ENCODE data around the gene KCNN3.

Gene KCNN3

DNA sequence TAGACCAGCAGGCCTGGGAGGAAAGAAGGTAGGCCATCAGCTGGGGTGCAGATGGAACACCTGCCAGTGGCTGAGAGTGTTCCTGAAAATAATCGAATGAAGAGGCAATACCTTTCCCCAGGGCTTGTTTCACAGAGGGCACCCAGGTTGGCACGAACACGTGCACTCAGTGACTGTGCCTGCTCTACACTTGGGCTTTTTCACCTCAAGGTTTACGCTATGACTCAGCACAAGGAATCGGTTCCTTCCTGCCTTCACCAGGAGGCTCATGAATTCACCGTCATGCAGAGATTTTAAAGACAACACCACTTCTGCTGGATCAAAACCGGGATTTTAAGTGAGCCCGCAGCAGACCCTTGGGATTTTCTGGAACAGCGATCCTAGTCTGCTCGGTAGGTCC is 143.6 kb downstream of the KCNN3 start:
- in situ Hi-C loops (cut with MboI; ENCODE audit: low sequenced_read_pairs, unreplicated experiment), result no loop called here
- no peak for DNase-seq (ENCODE audit: low spot score)
- TF ChIP-seq, protein P1, sequence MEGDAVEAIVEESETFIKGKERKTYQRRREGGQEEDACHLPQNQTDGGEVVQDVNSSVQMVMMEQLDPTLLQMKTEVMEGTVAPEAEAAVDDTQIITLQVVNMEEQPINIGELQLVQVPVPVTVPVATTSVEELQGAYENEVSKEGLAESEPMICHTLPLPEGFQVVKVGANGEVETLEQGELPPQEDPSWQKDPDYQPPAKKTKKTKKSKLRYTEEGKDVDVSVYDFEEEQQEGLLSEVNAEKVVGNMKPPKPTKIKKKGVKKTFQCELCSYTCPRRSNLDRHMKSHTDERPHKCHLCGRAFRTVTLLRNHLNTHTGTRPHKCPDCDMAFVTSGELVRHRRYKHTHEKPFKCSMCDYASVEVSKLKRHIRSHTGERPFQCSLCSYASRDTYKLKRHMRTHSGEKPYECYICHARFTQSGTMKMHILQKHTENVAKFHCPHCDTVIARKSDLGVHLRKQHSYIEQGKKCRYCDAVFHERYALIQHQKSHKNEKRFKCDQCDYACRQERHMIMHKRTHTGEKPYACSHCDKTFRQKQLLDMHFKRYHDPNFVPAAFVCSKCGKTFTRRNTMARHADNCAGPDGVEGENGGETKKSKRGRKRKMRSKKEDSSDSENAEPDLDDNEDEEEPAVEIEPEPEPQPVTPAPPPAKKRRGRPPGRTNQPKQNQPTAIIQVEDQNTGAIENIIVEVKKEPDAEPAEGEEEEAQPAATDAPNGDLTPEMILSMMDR (IDR thresholded peaks at IDR 0.05; ENCODE audit: borderline replicate concordance, control extremely low read depth, extremely low read depth, insufficient read depth, missing control alignments), result no peak

DNA sequence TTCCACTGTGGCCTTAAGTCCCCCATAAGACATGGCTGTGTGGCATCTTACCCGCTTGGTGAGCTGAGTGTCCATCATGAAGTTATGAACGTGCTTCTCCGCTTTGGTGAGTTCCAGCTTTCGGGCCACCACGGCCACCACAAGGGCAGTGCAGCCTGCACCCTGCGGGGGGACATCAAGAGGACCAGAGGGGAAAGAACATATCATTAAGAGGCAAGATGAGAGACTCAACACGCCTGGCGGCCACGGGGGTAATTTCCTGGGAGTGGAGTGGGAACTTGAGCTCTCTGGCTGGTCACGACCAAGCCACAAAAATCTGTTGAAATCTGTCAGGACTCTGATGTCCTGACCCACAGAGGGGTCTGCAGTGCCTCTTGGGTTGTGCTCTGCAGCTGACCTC is 144.2 kb downstream of the KCNN3 start:
- in situ Hi-C loops (cut with MboI; ENCODE audit: low sequenced_read_pairs, unreplicated experiment), result no loop called here
- TF ChIP-seq, protein P1 (IDR thresholded peaks at IDR 0.05; ENCODE audit: borderline replicate concordance, control extremely low read depth, extremely low read depth, insufficient read depth, missing control alignments), result no peak
- no peak for DNase-seq (ENCODE audit: low spot score)

DNA sequence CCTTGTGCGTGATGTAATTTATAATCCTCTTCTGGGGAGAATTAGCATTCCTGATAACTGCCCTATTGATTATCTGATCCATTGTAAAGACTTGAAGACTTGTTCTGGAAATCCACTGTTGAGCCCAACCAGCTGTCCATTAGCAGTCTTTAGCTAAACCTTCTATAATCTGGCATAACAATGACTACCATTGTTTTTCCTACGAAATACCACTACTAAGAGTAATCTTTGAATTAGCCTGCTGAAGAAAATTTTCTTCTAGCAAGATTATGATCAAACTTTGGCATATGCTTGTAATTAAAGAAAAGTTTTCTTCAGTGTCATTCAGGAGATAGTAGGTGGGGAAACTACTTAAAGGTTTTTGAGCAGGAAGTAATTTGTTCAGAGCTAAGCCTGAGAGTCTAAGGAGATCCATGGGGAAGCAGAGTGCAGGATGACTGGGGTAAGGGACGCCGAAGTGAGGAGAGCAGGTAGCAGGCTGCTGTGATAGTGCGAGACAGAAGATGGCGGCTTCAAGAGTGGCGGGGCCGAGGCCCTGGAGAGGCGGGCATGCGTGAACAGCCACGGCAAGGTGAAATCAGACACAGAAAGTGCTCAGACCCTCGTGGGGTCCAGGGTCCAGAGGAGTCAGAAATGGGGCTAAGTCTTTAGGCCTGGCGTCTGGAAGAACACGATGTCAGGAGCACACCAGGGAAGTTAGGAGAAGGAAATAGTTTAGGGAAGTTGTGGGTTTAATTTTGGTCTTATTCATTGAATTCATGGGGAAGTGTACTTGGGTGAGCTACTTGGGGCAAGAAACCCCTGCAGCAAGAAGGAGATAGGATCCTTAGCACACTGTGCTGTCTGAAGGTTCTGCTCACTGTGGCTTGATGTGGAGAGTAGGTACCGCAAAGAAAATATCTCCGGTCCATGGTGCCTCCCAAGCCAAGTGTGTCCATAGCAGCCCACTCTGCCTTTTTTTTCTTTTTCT is 149.5 kb downstream of the KCNN3 start:
- TF ChIP-seq, protein P1 (IDR thresholded peaks at IDR 0.05; ENCODE audit: borderline replicate concordance, control extremely low read depth, extremely low read depth, insufficient read depth, missing control alignments), result no peak
- in situ Hi-C loops (cut with MboI; ENCODE audit: low sequenced_read_pairs, unreplicated experiment), result no loop called here
- DNase-seq (ENCODE audit: low spot score), result peak; percentile 34

DNA sequence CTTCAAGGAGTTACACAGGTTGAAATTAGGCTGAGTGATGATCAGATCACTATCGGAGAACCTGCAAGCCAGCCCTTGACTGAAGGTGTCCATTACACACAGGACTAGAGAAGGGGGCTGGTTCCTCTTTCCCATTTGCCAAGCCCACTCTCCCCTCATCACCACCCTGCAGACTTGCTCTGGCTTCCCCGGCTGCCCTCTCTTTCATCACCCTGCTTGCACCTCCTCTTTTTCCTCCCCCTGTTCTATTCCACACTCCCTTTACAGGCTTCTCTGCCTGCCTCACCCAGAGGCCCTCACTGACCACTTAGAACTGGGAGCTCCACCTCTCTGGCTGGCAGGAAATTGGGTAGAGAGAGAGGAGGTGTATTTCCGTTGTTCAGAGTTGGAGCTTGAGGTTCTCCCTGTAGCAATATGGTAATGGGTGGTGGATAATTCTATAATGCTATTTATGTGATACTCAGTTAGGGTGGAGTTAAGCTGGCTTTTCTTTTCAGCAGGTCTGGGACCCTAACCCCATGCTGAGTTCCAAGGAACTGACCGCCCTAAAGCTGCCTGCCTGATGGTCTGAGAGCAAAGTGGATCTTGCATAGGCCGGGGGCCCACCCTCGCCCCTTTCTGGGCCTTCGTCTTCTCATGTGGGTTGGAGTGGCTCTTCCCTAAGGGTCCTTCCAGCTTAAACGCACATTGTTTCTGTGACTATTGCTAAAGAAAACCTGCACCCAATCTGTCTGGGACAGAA is 150.3 kb downstream of the KCNN3 start:
- DNase-seq (ENCODE audit: low spot score), result no peak
- TF ChIP-seq, protein P1 (IDR thresholded peaks at IDR 0.05; ENCODE audit: borderline replicate concordance, control extremely low read depth, extremely low read depth, insufficient read depth, missing control alignments), result no peak
- in situ Hi-C loops (cut with MboI; ENCODE audit: low sequenced_read_pairs, unreplicated experiment), result no loop called here

DNA sequence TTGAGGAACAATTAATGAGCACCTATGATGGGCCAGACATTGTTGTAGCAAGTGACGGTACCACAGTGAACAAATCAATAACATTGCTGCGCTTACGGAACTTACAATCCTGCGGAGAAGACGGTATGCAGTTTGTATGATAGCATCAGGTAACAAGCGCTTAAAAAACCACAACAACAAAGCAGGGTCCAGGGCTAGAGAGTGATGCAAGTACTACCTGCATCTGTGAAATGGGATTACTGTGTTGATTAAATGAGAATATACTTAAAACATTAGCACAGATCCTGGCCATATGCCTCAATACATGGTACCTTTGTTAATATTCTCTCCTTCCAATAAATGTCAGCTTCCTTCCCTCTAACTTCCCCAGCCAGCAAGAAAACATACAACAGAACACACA is 151.5 kb downstream of the KCNN3 start:
- in situ Hi-C loops (cut with MboI; ENCODE audit: low sequenced_read_pairs, unreplicated experiment), result no loop called here

DNA sequence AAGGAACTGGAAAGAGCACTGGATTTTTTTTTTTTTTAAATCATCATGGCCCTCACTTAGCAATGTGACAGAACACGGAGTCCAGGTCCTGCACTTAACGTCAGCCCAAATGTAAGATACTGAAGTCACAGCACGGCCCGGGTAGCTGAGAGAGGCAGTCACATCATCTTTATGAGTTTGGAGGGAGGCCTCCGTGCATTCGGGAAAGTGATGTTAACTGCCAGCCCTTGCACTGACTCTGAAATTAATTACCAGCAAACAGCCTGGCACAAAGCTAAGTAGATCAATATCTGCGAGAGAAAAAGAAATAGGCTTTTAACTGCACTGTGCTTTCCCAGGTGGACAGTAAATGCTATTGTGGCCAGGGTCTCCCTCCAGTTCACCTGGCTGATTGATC is 152.6 kb downstream of the KCNN3 start:
- TF ChIP-seq, protein P1 (IDR thresholded peaks at IDR 0.05; ENCODE audit: borderline replicate concordance, control extremely low read depth, extremely low read depth, insufficient read depth, missing control alignments), result no peak
- DNase-seq (ENCODE audit: low spot score), result no peak
- in situ Hi-C loops (cut with MboI; ENCODE audit: low sequenced_read_pairs, unreplicated experiment), result no loop called here

More for the DNA sequence above, 151.5 kb downstream of the KCNN3 start:
- TF ChIP-seq, protein P1 (IDR thresholded peaks at IDR 0.05; ENCODE audit: borderline replicate concordance, control extremely low read depth, extremely low read depth, insufficient read depth, missing control alignments), result no peak
- no peak for DNase-seq (ENCODE audit: low spot score)

All from GM13976 (cell line).